Activated T-helper 1 cell treated with Interleukin-2 at 50 U/mL for 16 hours (primary cell): ENCODE measurements around the gene SLC9A3.

Experiments
- DNase-seq: peaks from one replicate; pipeline ENCODE4 v3.0.0-alpha.2; 2020; ENCODE audit warnings: low read depth

SLC9A3 gene

DNA sequence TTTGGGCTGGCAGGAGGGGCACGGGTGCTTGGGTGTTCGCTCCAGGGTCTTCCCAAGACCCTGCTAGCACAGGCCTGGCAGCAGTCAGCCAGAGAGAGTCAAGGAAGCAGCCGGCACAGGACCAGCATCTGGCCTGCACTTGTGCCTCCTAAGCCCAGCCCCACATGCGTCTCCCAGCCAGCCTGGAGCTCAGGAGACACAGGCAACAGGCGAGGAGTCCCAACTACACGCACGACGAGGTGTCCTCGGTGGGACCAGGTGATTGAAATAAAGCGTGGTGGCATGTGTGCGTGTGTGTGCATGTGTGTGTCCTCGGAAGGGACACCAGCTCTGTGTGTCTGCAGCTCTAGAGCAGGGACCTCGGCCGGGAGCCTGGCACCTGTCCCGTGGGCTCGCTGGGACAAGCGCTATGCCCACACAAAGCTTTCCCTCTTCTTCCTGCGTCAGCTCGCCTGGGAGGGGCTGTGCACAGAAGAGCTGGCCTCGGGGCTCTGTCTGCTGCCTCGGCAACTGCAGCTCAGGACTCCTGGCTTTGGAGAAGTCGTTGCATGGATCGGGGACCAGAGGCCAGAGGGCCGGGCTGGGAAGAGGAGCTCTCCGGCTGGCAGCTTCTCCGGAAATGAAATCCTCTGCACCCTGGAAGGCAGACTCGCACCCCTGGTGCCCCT, 14.7 kb upstream of the SLC9A3 start:
- no peak for DNase-seq

DNA sequence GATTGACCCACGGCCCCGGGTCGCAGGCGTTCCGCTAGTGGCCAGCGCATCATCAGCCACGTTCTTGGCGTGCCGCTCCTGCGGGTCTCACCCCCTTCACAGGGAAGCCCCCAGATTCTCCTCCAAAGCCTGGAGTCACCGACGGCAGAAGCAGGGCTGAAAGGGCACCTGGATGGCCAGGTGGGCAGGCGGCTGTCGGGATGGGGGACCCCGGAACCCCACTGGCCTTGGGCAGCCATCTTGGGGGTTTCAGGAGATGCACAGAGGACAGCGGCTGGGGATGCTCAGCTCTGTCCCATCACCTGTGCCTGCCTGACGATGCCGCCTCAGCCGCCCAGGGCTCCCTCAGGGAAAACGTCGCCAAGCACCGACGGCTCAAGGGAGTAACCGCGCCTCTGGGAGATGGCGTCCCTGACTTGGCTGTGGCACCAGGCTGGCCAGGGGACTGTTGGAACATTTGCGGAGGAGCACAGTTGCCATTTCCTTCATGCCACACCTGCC, 14.1 kb upstream of the SLC9A3 start:
- no peak for DNase-seq

DNA sequence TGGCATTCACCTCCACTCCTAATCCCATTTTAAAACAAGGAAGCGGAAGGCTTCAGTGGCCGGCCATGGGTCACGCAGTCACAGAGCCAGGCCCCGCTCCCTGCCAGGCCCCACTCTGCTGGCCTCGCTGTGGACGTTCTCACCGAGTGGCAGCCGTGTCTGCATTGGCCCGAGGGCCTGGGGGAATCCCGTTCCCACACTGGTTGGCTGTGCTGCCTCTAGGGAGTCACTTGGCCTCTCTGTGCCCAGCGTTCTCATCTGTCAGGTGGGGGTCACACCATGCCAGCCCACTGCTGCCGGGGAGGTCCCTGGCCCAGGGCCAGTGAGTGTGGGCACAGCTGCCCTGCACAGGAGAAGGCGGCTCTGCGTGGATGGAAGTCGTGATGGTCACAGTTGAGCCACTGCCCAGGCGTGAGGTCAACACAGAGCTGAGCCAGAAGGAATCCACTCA, 13.4 kb upstream of the SLC9A3 start:
- DNase-seq, result no peak

DNA sequence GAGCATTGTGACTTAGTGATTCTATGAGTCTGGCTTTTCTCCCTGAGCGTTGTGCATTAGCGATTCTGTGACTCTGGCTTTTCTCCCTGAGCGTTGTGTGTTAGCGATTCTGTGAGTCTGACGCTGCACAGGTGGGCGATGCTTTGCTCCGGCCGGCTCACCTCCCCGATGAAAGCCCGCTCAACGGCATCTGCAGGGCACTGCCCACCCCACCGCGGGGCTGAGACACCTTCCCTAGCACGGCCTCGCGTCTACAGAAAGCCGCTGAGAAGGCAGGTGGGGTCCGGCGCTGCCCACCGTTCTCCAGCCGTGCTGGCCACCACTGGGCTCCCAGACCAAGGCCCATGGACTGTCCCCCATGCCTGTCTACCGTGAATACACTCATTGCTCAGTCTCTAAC, 12.8 kb upstream of the SLC9A3 start:
- DNase-seq, result no peak

DNA sequence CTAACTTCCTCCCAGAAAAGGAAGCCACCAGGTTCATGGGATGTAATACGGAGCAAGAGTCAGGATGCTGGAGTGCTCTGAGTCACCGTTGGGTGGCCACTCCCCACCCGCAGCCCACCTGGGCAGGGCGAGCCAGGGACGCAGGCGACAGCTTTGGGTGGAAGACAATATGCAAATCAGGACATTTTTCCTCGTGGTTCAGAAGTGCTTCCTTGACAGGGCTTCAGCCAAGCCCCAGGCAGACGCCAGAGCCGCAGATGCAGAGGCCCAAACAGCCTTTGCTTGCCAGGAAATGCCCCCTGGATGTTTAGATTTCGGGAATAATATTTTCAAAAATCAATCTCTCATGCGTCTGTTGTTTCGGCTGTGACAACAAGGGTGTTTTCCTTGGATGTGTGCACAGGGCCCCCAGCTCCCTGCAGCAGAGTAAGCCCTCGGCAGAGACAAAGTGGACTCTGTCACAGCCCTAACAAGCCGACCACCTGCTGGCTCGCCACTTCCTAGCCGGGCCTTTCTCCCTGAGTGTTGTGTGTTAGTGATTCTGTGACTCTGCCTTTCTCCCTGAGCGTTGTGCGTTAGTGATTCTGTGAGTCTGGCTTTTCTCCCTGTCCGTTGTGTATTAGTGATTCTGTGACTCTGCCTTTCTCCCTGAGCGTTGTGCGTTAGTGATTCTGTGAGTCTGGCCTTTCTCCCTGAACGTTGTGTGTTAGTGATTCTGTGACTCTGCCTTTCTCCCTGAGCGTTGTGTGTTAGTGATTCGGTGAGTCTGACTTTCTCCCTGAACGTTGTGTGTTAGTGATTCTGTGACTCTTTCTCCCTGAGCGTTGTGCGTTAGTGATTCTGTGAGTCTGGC, 11.8 kb upstream of the SLC9A3 start:
- DNase-seq, result no peak

DNA sequence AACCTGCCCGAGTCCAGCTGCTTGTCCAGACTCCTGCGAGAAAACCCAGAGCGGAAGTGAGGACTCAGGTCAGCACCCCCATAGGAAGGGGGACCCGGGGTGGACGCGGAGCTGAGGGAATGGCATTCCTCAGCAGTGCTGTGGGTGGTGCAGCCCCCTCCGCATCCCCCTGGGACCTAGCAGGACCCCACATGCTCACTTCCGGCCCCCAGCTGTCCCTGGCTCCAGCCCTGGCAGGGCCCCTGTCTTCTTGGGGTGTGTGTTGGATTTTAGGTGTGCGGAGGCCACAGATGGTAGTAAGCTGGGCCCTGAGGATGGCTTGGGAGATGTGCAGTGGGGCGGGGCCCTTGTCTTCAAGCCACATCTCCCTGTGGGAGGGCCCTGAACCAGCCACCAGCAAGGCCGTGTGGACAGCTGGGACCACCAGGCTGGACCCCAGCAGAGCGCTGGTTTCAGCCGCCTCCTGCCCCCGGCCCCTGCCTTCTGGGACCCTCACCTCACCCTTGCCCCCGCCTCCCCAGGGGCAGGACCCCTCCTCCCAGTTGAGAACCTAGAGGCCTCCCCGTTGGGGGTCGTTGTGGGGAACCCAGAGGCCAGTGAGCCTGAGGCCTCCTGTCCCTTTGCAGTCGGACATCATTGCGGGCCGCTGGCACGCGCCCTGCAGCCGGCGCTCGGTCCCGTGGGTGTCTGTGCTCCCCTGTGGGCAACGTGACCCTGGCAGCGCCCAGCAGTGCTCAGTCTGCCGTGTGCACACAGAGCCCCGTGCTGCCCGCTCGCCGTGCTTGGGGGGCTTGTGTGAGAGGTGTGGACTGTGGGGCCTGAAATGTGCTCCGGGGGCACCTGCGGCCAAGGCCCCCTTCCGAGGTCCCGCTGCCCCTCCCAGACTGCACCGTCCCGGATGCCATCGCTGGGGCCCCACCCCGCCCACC, 10.8 kb upstream of the SLC9A3 start:
- no peak for DNase-seq

DNA sequence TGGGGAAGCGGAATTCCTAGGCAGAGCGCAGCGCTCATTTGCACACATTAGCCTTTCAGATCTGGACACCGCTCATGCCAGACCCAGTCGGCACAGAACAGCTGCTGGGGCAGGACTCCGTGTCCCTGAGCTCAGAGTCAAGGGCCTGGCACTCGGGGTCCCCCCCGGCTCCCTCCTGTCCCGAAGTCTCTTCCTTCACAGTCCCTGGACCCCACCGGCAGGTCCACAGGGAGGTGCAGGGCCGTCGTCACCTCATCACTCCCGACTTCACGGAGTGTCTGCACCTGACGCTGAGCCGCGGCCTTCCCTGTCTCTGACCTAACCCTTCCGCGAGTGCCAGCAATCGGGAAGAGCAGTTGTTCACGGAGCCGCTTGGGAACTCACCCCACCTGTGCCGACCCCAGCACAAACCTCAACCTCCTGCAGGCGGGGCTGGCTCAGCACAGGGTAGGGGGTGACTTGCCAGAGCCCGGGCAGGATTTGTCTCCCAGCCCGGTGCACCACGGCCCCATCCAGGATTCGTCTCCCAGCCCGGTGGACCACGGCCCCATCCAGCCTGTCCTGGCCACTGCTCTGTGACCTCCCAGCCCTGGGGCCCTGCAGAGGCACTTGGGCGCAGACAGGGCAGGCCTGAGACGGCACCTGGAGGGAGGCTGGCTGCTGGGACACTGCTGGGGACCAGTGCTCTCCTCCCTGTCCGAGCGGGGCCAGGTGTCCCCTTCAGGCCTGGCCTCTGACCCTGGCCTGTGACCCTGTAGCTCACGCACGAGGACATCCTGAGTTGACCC, 9.9 kb upstream of the SLC9A3 start:
- DNase-seq, result no peak

DNA sequence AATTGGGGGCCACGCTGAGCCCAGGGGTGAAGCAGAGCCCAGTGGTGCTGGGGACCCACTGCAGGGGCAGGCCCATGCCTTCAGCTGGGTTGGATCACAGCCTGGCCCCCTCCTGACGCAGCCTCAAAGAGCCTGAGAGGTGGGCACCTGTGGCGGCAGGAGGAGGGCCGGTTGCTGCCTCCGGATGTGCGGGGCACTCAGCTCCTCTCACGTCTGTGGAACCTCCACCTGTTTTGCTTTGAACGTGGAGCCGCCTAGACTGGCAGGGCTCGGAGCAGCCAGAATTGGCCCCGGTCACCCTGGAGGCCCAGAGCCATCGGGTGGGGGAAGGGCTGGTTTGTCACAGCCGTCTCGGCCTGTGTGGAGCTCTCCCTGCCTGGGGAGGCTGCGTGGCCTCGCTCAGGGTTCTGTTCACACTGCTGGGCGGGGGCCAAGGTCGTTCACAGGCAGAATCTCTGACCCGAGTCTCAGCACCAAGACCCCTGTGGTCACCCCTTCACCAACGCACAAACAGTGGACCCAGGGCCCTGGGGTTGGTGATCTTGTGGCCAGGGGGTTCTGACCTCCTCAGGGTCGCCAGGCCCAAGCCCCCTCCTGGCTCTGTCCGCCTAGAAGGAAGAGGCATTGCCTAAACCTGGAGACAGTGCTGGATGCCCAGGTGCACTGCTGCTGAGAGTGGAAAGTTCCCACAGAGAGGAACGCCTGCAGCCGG, 9.2 kb upstream of the SLC9A3 start:
- no peak for DNase-seq

DNA sequence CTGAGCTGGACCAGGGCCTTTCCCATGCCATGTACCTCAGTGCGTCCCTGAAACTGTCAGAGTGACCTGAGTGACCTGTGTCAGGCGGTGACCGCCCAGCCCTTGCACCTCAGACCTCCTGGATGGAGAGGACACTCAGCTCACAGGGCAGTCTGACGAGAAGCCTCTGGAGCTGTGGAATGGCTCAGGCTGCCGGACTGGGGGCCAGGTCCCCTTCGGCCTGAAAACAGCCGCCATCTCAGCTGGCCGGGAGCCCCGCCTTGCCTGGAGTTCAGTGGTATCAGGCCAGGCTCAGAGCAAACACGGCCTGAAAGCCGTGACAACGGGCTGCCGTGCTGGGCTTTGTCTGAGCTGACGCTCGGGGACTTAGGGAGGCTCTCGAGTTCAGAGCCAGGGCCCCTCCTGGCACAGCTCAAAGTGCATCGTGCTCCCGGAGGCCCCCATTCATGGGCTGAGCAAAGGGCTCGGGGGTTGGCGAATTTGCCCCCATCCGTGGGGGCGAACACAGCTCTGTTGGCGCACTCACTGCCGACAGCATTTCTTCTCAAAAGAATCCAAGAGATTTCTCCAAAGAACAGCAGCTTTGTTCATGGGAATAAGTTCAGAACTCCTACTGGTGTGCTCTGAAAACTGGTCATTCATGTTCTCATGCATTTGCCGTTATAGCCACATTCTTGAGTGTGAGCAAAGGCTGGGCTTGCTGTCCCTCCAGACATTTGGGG, 8.4 kb upstream of the SLC9A3 start:
- DNase-seq, result no peak

DNA sequence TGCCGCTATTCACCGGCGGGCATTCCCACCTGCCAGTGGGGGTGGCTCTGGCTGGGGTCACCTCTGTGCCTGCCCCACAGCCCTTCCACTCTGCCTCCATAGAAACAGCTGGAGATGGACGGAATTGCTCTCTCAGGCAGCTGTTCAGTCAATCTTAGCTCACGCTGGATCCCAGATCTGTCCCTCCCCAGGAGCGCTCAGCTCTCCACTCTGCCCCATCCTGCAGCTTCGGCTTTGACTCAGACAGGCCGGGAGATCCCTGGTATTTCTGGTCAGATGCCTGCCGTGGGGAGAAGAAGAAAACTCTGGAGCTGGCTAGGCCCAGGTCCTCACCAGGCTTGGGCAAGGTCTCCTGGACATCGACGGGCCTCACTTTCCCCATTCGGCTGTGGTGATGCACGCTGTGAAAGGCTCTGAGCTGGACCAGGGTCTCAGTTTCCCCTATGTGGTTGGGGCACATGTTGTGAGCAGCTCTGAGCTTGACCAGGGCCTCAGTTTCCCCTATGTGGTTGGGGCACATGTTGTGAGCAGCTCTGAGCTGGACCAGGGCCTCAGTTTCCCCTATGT, 7.6 kb upstream of the SLC9A3 start:
- no peak for DNase-seq

DNA sequence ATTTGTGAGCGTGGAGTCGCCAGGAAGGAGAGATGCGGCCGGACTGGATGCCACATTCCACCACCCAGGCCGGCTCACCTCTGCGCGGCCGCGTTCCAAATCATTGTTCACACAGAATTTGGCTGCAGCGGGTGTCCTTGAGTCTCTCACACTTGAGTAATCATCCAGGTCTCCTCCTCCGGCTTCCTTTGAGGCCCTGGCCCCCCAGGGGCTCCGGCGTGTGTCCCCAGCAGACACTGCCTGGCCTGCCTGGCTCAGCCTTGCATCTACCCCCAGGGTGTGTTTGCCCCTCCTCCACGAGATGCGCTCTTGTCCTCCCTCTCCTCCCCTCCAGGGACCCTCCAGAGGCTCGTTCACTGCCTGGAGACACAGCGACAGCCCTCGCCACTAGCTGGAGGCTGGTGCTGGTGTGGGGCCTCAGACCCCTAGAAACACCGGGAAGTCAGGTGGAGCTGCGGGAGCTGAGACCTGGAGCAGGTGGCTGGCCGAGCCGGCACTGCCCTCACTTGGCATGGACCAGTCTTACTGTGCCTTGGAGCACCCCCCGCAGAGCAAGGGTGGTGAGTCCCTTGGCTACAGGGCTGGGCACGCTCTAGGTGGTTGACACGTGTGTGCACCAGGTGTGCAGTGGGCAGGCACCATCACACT, 7.0 kb upstream of the SLC9A3 start:
- no peak for DNase-seq

DNA sequence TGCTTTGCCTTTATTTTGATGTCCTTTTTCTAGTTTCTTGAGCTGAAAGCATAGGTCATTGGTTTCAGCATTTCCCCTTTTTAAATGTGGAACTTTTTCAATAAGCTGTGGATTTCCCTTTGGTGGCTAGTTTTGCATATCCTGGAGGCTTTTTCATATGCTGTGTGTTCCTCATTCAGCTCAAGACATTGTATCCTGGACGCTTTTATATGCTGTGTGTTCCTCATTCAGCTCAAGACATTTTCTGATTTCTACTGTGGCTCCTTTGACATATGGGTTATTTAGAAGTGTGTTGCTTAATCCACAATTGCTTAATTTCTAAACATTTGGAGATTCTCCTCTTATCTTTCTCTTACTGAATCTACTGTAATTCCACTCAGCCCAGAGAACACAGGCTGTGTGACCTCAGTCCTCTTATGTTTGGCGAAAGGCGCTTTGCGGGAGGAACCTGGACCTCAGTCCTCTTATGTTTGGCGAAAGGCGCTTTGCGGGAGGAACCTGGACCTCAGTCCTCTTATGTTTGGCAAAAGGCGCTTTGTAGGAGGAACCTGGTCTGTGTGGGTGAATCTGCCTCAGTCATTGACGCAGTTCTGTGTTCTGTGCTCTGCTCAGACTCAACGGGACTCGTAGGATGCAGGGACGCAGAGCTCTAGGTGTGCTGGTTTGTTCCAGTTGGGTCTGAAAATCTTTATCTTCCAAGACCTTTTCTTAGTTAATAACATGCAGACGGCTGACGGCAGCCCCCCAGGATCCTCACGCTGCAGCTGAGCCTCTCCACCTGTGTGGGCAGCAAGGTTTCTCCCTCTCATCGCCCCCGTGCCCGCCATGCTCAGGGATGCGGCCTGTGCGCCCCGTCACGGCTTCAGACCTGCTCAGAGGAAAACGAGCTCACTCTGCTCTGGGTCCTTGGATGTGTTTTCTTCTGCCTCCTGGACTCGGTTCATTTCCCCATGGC, 6.0 kb upstream of the SLC9A3 start:
- no peak for DNase-seq

DNA sequence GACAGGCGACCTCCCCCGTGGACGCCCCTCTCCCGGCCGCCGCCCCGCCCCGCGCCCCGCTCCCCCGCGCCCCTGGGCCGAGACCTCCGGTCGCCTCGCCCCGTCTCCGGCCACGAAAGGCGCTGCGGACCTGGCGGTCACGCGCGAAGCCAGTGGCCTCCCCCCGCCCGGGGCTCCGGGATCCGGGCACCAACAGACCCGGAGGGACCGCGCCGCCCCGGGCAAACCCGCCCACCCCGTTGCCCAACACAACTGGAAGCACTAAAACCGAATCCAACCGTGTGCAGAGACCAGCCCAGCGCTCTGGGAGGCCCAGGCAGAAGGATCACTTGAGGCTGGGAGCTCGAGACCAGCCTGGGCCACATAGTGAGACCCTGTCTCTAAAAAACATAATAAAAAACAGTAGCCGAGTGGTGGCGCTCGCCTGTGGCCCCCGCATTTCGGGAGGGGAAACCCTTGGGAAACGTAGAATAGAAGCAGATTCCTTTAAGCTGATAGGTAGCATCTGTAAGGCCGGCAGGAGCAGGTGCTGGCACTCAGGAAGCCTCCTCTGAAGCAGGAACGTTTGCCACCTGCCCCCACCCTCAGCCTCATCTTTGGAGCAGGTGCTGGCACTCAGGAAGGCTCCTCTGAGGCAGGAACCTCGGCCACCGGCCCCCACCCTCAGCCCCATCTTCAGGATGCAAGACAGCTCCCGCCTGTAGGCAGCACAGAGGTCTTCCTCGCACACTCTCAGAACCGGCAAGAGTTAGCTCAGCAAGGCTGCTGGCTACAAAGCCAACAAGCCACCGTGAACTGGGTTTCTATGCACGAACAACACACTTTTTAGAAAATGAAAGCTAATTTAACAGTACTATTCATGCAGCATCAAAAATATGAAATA, 4.6 kb upstream of the SLC9A3 start:
- DNase-seq, result no peak

DNA sequence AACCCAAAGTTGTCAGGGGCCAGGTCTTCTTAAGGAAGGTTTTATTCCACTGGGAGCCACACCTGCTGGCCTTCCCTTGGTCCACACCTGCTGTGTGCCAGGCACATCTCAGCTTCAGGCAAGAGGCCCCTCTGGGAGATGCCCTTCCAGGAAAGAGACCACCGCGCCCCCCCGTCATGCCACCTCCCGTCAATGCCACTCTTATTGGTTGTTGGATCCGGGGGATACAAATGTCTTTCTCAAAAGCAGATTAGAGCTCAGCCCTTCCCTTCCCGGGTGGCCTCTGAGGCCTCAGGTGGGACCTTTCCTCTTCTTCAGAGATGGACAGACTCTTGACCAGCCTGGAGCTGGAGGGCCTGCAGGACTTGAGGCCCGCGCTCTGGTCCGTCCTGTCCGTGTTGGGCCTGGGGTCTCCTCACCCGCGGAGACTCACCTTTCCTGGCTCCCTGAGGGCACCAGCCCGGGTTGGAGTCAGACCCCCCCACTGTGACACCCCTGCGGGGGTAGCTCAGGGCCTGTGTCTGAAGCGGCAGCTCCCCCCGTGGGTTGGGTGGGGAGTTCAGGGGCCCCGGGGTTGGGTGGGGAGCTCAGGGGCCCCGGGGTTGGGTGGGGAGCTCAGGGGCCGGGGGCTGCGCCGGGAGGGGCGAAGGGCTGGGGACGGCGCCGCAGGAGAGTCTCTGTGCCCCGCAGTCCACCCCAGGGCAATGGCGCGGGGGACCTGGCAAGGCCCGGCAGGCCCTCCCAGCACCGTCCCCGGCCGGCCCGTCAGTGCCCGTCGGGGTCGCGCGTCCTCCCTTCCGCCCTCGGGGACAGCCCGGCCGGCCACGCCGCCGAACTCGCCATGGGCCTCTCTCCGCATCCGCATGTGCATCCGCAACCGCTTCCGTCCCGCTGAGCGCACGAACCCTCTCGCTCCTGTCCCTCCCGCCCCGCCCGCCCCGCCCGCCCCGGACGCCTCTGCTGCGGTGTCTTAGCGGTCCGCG, 3.7 kb upstream of the SLC9A3 start:
- no peak for DNase-seq

DNA sequence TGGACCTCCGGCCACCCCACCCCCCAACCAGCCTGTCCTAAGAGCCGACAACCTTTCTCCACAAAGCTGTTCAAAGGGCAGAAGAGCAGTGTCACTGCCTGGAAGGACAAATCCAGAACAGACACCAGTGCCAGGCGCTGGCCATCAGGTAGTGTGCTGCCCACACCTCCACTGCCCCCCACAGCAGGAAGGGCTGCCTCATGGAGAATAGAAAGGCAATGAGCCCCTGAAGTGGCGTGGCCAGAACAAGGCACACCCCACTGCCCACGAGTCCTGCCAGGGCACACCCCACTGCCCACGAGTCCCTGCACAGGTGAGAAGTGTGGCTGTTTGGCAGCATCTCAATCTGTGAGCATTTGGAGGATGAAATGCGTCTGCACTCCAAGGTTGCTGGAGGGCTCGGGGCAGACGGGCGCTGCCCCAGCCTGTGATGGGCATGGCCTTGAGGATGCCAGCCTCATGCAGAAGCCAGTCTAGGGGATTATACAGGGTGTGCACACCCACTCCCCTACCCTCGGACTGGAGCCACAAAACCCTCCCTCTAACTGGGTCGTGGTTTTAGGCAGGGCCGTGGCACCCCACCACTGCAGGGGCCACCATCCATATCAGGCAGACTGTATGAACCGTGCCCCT, 2.3 kb upstream of the SLC9A3 start:
- DNase-seq, result no peak
